ENCODE measurements around the gene SSX2IP.

GRCh38 chr1:84724128-84724860 lies 34.0 kb upstream of the SSX2IP start:
- TF ChIP-seq GATA3 (IDR thresholded peaks at IDR 0.05; ENCODE audit: low read depth, low read length) (no peak), GATA2 (IDR thresholded peaks at IDR 0.05; ENCODE audit: low read depth, low read length) (no peak)

Measured in SH-SY5Y (cell line).